Gastrocnemius medialis (tissue), 4 donors: Measurements from ENCODE around the gene IRF3. TPM values are rescaled to one million over a fixed set of nuclear protein-coding genes. Genes with fewer than 3 reads are reported as not detected.

Experiments
- ATAC-seq, 2 donors: fragments of 150-250 bp; one replicate each; pipeline ENCODE4 v1.9.1; 2016
- DNase-seq, 2 donors: peaks; one replicate each; pipeline ENCODE4 v3.0.0-alpha.2; 2019
- H3K27ac ChIP-seq, 4 donors: fragments of 200-600 bp; sonication (generic); 1 replicate in 1 of 4; 2 replicates in 3 of 4; pipeline ENCODE4 v1.5.1; 2016 to 2018; ENCODE audit warnings: mild to moderate bottlenecking in 2 of 4, moderate library complexity in 1 of 4
- H3K27me3 ChIP-seq, 3 donors: fragments of 200-600 bp; sonication (generic) in 2 of 3; 1 replicate in 1 of 3; 2 replicates in 2 of 3; pipeline versions ENCODE4 v1.5.1 to v1.6.0; 2016 to 2019; ENCODE audit warnings: mild to moderate bottlenecking in 1 of 3, moderate library complexity in 1 of 3
- H3K36me3 ChIP-seq, 2 donors: fragments of 200-600 bp; sonication (generic) in 1 of 2; one replicate each; pipeline ENCODE4 v1.5.1; 2017 to 2018
- H3K4me1 ChIP-seq, 2 donors: fragments of 200-600 bp; sonication (generic) in 1 of 2; one replicate each; pipeline ENCODE4 v1.5.1; 2016 to 2017; ENCODE audit warnings: mild to moderate bottlenecking in 2 of 2
- H3K4me3 ChIP-seq, 4 donors: fragments of 200-600 bp; sonication (generic) in 3 of 4; 1 replicate in 1 of 4; 2 replicates in 3 of 4; pipeline ENCODE4 v1.5.1; 2016 to 2019; ENCODE audit warnings: mild to moderate bottlenecking in 2 of 4
- H3K9me3 ChIP-seq, 3 donors: fragments of 200-600 bp; sonication (generic) in 2 of 3; 1 replicate in 1 of 3; 2 replicates in 2 of 3; pipeline ENCODE4 v1.5.1; 2016 to 2019
- POLR2A ChIP-seq, 2 donors: fragments of 450-650 bp; IDR thresholded peaks; one replicate each; pipeline ENCODE4 v1.6.1; 2017; ENCODE audit warnings: antibody characterized with exemption in 2 of 2, mild to moderate bottlenecking in 2 of 2, moderate library complexity in 2 of 2
- in situ Hi-C, 4 donors: fragments of 200-750 bp; cut with MboI; loops; one replicate each; pipeline versions ENCODE4 v1.15.0 to v1.8.0; 2017; ENCODE audit warnings: low sequenced_read_pairs in 4 of 4
- intact Hi-C: fragments of 100-400 bp; cut with DNase I; formaldehyde crosslinking; loops from one replicate; pipeline ENCODE4 v1.15.1; 2023; ENCODE audit warnings: low total_unique reads
- total RNA-seq, 4 donors: library from RNA; depleted of rRNA; stranded (reverse); fragments of >200 nt; gene quantifications; one replicate each; pipeline versions ENCODE4 v1.1.0 to v1.2.3, GENCODE V29; 2016
- TF ChIP-seq, protein P1 (sequence below), 5 experiments: fragments of 450-650 bp in 3 of 5; fragments of 200-600 bp in 2 of 5; sonication (generic) in 2 of 5; IDR thresholded peaks in 4 of 5; conservative IDR thresholded peaks in 1 of 5; 1 replicate in 4 of 5; 2 replicates in 1 of 5; pipeline ENCODE4 v1.5.1; 2016 to 2019; ENCODE audit warnings: antibody characterized with exemption in 5 of 5, mild to moderate bottlenecking in 3 of 5, moderate library complexity in 3 of 5

IRF3 gene
- total RNA-seq, 4 donors from 2014 or later = 11.0 to 18.6 (median 13.7) TPM

- Histone ChIP-seq H3K36me3 (no peaks in the 10 kb centered on the region), H3K4me3 (no peak overlapping the region), H3K27me3 (peaks cover 0 to 5% (median 0%) of the 10 kb centered on the region in 3 donors), H3K9me3 (no peaks in the 10 kb centered on the region), H3K27ac (no peak overlapping the region), H3K4me1 (no peaks in the 10 kb centered on the region)
- intact Hi-C loops (no loop called here), in situ Hi-C loops (no loop called here)
- no peak for DNase-seq
- no peak for ATAC-seq
- TF ChIP-seq POLR2A (IDR thresholded peaks at IDR 0.05) = no peak
- TF ChIP-seq, protein P1, sequence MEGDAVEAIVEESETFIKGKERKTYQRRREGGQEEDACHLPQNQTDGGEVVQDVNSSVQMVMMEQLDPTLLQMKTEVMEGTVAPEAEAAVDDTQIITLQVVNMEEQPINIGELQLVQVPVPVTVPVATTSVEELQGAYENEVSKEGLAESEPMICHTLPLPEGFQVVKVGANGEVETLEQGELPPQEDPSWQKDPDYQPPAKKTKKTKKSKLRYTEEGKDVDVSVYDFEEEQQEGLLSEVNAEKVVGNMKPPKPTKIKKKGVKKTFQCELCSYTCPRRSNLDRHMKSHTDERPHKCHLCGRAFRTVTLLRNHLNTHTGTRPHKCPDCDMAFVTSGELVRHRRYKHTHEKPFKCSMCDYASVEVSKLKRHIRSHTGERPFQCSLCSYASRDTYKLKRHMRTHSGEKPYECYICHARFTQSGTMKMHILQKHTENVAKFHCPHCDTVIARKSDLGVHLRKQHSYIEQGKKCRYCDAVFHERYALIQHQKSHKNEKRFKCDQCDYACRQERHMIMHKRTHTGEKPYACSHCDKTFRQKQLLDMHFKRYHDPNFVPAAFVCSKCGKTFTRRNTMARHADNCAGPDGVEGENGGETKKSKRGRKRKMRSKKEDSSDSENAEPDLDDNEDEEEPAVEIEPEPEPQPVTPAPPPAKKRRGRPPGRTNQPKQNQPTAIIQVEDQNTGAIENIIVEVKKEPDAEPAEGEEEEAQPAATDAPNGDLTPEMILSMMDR (IDR thresholded peaks at IDR 0.05 in 4 of 5, conservative IDR thresholded peaks at IDR 0.05 in 1 of 5) = no peak
Measured at GRCh38 chr19:49699364-49699763, 33.7 kb upstream of the IRF3 start.

- Histone ChIP-seq H3K27ac (no peak overlapping the region), H3K9me3 (no peaks in the 10 kb centered on the region), H3K4me1 (no peaks in the 10 kb centered on the region), H3K4me3 (no peak overlapping the region), H3K27me3 (peaks cover 0 to 5% (median 0%) of the 10 kb centered on the region in 3 donors), H3K36me3 (no peaks in the 10 kb centered on the region)
- in situ Hi-C loops (no loop called here), intact Hi-C loops (no loop called here)
- DNase-seq = no peak
- TF ChIP-seq, protein P1 (IDR thresholded peaks at IDR 0.05 in 4 of 5, conservative IDR thresholded peaks at IDR 0.05 in 1 of 5) = no peak
- no peak for TF ChIP-seq POLR2A (IDR thresholded peaks at IDR 0.05)
- no peak for ATAC-seq
Measured at GRCh38 chr19:49696865-49697264, 31.2 kb upstream of the IRF3 start.

GRCh38 chr19:49696115-49696514, 30.5 kb upstream of the IRF3 start:
- peaks cover 0 to 6% (median 2%) of the 10 kb centered on the region in 3 donors for H3K27me3 ChIP-seq
- no peak overlapping the region for H3K27ac ChIP-seq
- no peak overlapping the region for H3K4me3 ChIP-seq
- in situ Hi-C loops (no loop called here), intact Hi-C loops (no loop called here)
- no peaks in the 10 kb centered on the region for H3K9me3 ChIP-seq
- TF ChIP-seq, protein P1 (IDR thresholded peaks at IDR 0.05 in 4 of 5, conservative IDR thresholded peaks at IDR 0.05 in 1 of 5) = no peak
- TF ChIP-seq POLR2A (IDR thresholded peaks at IDR 0.05) = no peak
- H3K36me3 ChIP-seq = no peaks in the 10 kb centered on the region
- H3K4me1 ChIP-seq = peaks cover 0 to 6% of the 10 kb centered on the region in 2 donors
- no peak for DNase-seq
- no peak for ATAC-seq

DNA sequence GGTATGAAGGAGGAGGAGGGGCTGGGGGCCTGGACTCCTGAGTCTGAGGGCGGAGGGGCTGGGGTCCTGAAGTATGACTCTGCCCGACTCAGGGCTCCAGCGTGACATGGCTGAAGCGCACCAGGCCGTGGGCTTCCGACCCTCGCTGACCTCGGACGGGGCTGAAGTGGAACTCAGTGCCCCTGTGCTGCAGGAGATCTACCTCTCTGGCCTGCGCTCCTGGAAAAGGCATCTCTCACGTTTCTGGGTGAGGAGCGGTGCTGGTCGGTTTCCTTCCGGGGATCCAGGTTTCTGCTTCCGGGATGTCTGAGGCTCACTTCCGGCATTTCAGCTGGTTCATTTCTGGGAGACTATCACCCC, 26.5 kb upstream of the IRF3 start:
- no peak overlapping the region for H3K4me3 ChIP-seq
- peaks cover 3 to 17% (median 13%) of the 10 kb centered on the region in 3 donors for H3K27me3 ChIP-seq
- DNase-seq (no peak), ATAC-seq (no peak)
- H3K36me3 ChIP-seq = peaks cover 0 to 6% of the 10 kb centered on the region in 2 donors
- H3K27ac ChIP-seq = no peak overlapping the region
- intact Hi-C loops = no loop called here
- in situ Hi-C loops = no loop called here
- peaks cover 10 to 14% of the 10 kb centered on the region in 2 donors for H3K4me1 ChIP-seq
- TF ChIP-seq, protein P1 (IDR thresholded peaks at IDR 0.05 in 4 of 5, conservative IDR thresholded peaks at IDR 0.05 in 1 of 5) = no peak
- no peak for TF ChIP-seq POLR2A (IDR thresholded peaks at IDR 0.05)
- H3K9me3 ChIP-seq = no peaks in the 10 kb centered on the region
